A549 (cell line): ENCODE measurements around the gene ITGA2. TPM values are rescaled to one million over a fixed set of nuclear protein-coding genes. Genes with fewer than 3 reads are reported as not detected.

ENCODE experiments used
- ATAC-seq, 2 experiments: fragments of 200-7000 bp in 1 of 2; fragments of >200 bp in 1 of 2; cut with Nextera tagmentation in 1 of 2; cut with Tn5 transposase in 1 of 2; 3 replicates each; pipeline versions ENCODE4 v1.8.0 to v1.9.1; 2018 to 2020; ENCODE audit warnings: mild to moderate bottlenecking in 1 of 2, moderate library complexity in 1 of 2
- CTCF ChIA-PET: fragments of 300-600 bp; sonication (Branson Sonifier 250); formaldehyde crosslinking; extraction: SDS; loops from one replicate; lab custom pipeline; 2021; ENCODE audit warnings: antibody characterized with exemption, inconsistent platforms; lab: Yijun Ruan, JAX
- POLR2A ChIA-PET: fragments of 350-600 bp; formaldehyde crosslinking; extraction: SDS; loops from one replicate; lab custom pipeline; 2021; ENCODE audit warnings: antibody characterized with exemption, inconsistent platforms; lab: Yijun Ruan, JAX
- DNase-seq, 2 experiments: peaks; one replicate each; pipeline versions ENCODE4 v3.0.0 to v3.0.0-alpha.2; 2011 to 2016; ENCODE audit warnings: low read depth in 1 of 2, low spot score in 1 of 2
- FAIRE-seq: peaks from 2 replicates; lab custom pipeline; 2011; peaks lifted over from hg19 to GRCh38; lab: Jason Lieb, UNC
- H3K27ac ChIP-seq, 2 experiments: fragments of >200 bp; sonication (Bioruptor Twin); formaldehyde crosslinking; 3 replicates each; pipeline ENCODE4 v1.5.1; 2016 to 2017
- H3K4me1 ChIP-seq: fragments of >200 bp; sonication (Bioruptor Twin); formaldehyde crosslinking; 3 replicates; pipeline ENCODE4 v1.6.1; 2016
- H3K4me2 ChIP-seq: fragments of >200 bp; sonication (Bioruptor Twin); formaldehyde crosslinking; 3 replicates; pipeline ENCODE4 v1.6.1; 2016
- H3K4me3 ChIP-seq: fragments of >200 bp; sonication (Bioruptor Twin); formaldehyde crosslinking; 3 replicates; pipeline ENCODE4 v1.5.1; 2016
- H3K9me3 ChIP-seq: fragments of >200 bp; sonication (Bioruptor Twin); formaldehyde crosslinking; 3 replicates; pipeline ENCODE4 v1.6.1; 2016
- EHMT2 ChIP-seq: fragments of 200-600 bp; sonication (generic); IDR thresholded peaks from 2 replicates; pipeline ENCODE4 v1.6.1; 2016; ENCODE audit warnings: antibody characterized with exemption, low read depth, mild to moderate bottlenecking, moderate library complexity
- ESRRA ChIP-seq: fragments of 150-350 bp; IDR thresholded peaks from 2 replicates; pipeline ENCODE4 v1.6.1; 2014; ENCODE audit warnings: mild to moderate bottlenecking, low read length, borderline replicate concordance
- FOXS1 ChIP-seq: fragments of 250-450 bp; sonication (Bioruptor Pico); IDR thresholded peaks from 2 replicates; pipeline ENCODE4 v1.5.0; 2020; ENCODE audit warnings: mild to moderate bottlenecking, moderate library complexity
- GATA3 ChIP-seq: IDR thresholded peaks from 2 replicates; pipeline ENCODE4 v1.6.1; 2012; ENCODE audit warnings: borderline replicate concordance
- HOXA7 ChIP-seq: fragments of 250-450 bp; sonication (Bioruptor Pico); IDR thresholded peaks from 2 replicates; pipeline ENCODE4 v1.5.0; 2020; ENCODE audit warnings: mild to moderate bottlenecking, moderate library complexity
- HOXB5 ChIP-seq: fragments of 250-450 bp; sonication (Bioruptor Pico); IDR thresholded peaks from 2 replicates; pipeline ENCODE4 v1.5.0; 2020; ENCODE audit warnings: mild to moderate bottlenecking, moderate library complexity
- KDM1A ChIP-seq: fragments of 200-600 bp; sonication (generic); IDR thresholded peaks from 2 replicates; pipeline ENCODE4 v1.6.1; 2016; ENCODE audit warnings: low read depth, mild to moderate bottlenecking
- KDM5A ChIP-seq: fragments of 200-600 bp; sonication (generic); IDR thresholded peaks from 2 replicates; pipeline ENCODE4 v1.6.1; 2016; ENCODE audit warnings: antibody characterized with exemption, mild to moderate bottlenecking
- MAZ ChIP-seq: fragments of 150-350 bp; IDR thresholded peaks from 2 replicates; pipeline ENCODE4 v1.6.1; 2014; ENCODE audit warnings: antibody characterized with exemption, low read depth, low read length, borderline replicate concordance
- PHF8 ChIP-seq: fragments of 200-600 bp; sonication (generic); IDR thresholded peaks from 2 replicates; pipeline ENCODE4 v1.6.1; 2016; ENCODE audit warnings: low read depth, mild to moderate bottlenecking, antibody characterized with exemption, moderate library complexity, borderline replicate concordance
- RARB ChIP-seq: fragments of 250-450 bp; sonication (Bioruptor Pico); IDR thresholded peaks from 2 replicates; pipeline ENCODE4 v1.8.0; 2021; ENCODE audit warnings: mild to moderate bottlenecking, moderate library complexity
- RCOR1 ChIP-seq: fragments of 150-350 bp; IDR thresholded peaks from 2 replicates; pipeline ENCODE4 v1.6.1; 2014; ENCODE audit warnings: antibody characterized with exemption, low read length, low read depth
- WGBS: methylation state at CpG from one replicate; pipeline ENCODE4 v1.1.6; 2017; ENCODE audit errors: missing lambda C conversion rate; 5-methylcytosine and 5-hydroxymethylcytosine counted together
- polyA plus RNA-seq, 4 experiments: library from polyadenylated mRNA; depleted of rRNA in 3 of 4; stranded (reverse); fragments of >200 nt; fragmentation: RNase III in 1 of 4; extraction: RNeasy Plus Mini Kit Qiagen cat#74134 plus additional on column Dnase treatment in 1 of 4; gene quantifications; 2 replicates in 3 of 4; 3 replicates in 1 of 4; pipeline ENCODE4 v1.2.3, GENCODE V29; 2011 to 2017
- TF ChIP-seq, protein P1 (sequence below): IDR thresholded peaks from 2 replicates; pipeline ENCODE4 v1.6.1; 2012; ENCODE audit warnings: low read depth, borderline replicate concordance
- TF ChIP-seq, protein P2 (sequence below): fragments of 450-650 bp; IDR thresholded peaks from 2 replicates; pipeline ENCODE4 v1.6.1; 2014; ENCODE audit warnings: antibody characterized with exemption
- TF ChIP-seq, protein P3 (sequence below): IDR thresholded peaks from 2 replicates; pipeline ENCODE4 v1.6.1; 2012
- TF ChIP-seq, protein P4 (sequence below): fragments of 150-350 bp; IDR thresholded peaks from 2 replicates; pipeline ENCODE4 v1.6.1; 2014; ENCODE audit warnings: low read depth, mild to moderate bottlenecking, low read length
- TF ChIP-seq, protein P5 (sequence below): fragments of 250-450 bp; sonication (Bioruptor Pico); IDR thresholded peaks from 2 replicates; pipeline ENCODE4 v1.5.0; 2020; ENCODE audit warnings: low read depth, mild to moderate bottlenecking, moderate library complexity
- TF ChIP-seq, protein P6 (sequence below): IDR thresholded peaks from 2 replicates; pipeline ENCODE4 v1.6.1; 2012
- TF ChIP-seq, protein P7 (sequence below): fragments of >200 bp; sonication (Bioruptor Twin); formaldehyde crosslinking; IDR thresholded peaks from 2 replicates; pipeline ENCODE4 v1.6.1; 2016

Gene ITGA2
- polyA plus RNA-seq, 2 of the 4 experiments (the other 2 are of a cell fraction), result 8.5 to 28.0 TPM

DNA sequence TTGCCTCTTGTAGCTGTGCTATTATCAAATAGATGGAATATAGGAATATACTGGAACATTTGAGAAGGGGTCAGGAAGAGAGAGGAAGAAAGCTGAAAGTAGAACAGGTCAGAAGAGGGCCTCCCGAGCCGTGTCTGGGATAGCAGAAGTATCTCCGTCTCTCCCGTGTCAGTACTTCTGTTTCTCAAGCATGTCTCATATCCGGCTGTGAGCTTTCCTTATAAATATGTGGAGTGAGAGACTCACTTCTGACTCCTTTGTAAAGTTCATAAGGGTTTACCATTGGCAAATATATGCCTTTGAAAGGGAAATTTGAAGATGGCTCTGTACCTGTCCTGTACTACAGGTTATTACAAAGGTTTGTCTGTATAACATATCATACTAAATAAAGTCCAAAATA is 70.1 kb downstream of the ITGA2 start:
- Histone ChIP-seq H3K4me3 (no peak overlapping the region), H3K27ac (no peak overlapping the region), H3K4me1 (no peaks in the 10 kb centered on the region), H3K4me2 (no peak overlapping the region), H3K9me3 (no peaks in the 10 kb centered on the region)
- DNase-seq (no peak), FAIRE-seq (no peak), ATAC-seq (no peak)
- POLR2A ChIA-PET, result no interaction called here
- WGBS, result 91% methylated on average over 5 of the region's 5 CpGs
- CTCF ChIA-PET, result interaction anchor here (2.1 to 6.4 kb wide), 2 partner anchors 12 to 110 kb away, joined by 7 to 29 read pairs; no protein-coding TSS in a partner anchor
- no peak for TF ChIP-seq FOXS1 (CRISPR knock-in tag)
- TF ChIP-seq RARB (CRISPR knock-in tag), result no peak
- TF ChIP-seq, protein P1, sequence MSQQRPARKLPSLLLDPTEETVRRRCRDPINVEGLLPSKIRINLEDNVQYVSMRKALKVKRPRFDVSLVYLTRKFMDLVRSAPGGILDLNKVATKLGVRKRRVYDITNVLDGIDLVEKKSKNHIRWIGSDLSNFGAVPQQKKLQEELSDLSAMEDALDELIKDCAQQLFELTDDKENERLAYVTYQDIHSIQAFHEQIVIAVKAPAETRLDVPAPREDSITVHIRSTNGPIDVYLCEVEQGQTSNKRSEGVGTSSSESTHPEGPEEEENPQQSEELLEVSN, result no peak
- no peak for TF ChIP-seq EHMT2
- TF ChIP-seq KDM5A, result no peak
- TF ChIP-seq, protein P2, sequence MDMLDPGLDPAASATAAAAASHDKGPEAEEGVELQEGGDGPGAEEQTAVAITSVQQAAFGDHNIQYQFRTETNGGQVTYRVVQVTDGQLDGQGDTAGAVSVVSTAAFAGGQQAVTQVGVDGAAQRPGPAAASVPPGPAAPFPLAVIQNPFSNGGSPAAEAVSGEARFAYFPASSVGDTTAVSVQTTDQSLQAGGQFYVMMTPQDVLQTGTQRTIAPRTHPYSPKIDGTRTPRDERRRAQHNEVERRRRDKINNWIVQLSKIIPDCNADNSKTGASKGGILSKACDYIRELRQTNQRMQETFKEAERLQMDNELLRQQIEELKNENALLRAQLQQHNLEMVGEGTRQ, result no peak
- TF ChIP-seq, protein P3, sequence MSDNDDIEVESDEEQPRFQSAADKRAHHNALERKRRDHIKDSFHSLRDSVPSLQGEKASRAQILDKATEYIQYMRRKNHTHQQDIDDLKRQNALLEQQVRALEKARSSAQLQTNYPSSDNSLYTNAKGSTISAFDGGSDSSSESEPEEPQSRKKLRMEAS, result no peak
- TF ChIP-seq, protein P4, sequence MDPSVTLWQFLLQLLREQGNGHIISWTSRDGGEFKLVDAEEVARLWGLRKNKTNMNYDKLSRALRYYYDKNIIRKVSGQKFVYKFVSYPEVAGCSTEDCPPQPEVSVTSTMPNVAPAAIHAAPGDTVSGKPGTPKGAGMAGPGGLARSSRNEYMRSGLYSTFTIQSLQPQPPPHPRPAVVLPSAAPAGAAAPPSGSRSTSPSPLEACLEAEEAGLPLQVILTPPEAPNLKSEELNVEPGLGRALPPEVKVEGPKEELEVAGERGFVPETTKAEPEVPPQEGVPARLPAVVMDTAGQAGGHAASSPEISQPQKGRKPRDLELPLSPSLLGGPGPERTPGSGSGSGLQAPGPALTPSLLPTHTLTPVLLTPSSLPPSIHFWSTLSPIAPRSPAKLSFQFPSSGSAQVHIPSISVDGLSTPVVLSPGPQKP, result no peak

DNA sequence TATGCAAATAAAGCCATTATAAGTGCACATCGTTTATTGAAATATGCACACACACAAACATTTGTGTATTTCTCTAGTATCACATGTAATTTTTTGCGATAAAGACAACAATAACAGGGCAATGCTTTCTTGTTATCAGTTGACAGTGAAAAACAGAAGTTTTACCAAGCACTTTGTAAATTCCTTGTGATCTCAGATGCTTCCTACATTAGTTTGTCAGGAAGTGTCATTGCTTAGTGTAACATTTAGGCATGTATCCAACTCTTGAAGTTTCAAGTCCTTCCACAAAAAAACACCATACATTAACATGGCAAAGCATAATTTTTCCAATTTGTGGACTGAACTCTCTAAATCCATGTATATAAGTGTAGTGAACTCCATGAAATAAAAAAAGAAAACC is 74.0 kb downstream of the ITGA2 start:
- Histone ChIP-seq H3K4me1 (no peaks in the 10 kb centered on the region), H3K4me2 (no peak overlapping the region), H3K9me3 (no peaks in the 10 kb centered on the region), H3K4me3 (no peak overlapping the region), H3K27ac (no peak overlapping the region)
- ChIA-PET POLR2A (no interaction called here), CTCF (no interaction called here)
- no peak for ATAC-seq
- TF ChIP-seq, protein P5, sequence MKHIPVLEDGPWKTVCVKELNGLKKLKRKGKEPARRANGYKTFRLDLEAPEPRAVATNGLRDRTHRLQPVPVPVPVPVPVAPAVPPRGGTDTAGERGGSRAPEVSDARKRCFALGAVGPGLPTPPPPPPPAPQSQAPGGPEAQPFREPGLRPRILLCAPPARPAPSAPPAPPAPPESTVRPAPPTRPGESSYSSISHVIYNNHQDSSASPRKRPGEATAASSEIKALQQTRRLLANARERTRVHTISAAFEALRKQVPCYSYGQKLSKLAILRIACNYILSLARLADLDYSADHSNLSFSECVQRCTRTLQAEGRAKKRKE (CRISPR knock-in tag), result no peak
- TF ChIP-seq PHF8 (no peak), HOXB5 (no peak), HOXA7 (CRISPR knock-in tag) (no peak), FOXS1 (CRISPR knock-in tag) (no peak), MAZ (no peak), GATA3 (no peak), ESRRA (no peak), KDM5A (no peak), RCOR1 (no peak), KDM1A (no peak)
- TF ChIP-seq, protein P6, sequence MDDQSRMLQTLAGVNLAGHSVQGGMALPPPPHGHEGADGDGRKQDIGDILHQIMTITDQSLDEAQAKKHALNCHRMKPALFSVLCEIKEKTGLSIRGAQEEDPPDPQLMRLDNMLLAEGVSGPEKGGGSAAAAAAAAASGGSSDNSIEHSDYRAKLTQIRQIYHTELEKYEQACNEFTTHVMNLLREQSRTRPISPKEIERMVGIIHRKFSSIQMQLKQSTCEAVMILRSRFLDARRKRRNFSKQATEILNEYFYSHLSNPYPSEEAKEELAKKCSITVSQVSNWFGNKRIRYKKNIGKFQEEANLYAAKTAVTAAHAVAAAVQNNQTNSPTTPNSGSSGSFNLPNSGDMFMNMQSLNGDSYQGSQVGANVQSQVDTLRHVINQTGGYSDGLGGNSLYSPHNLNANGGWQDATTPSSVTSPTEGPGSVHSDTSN, result no peak
- TF ChIP-seq, protein P7, sequence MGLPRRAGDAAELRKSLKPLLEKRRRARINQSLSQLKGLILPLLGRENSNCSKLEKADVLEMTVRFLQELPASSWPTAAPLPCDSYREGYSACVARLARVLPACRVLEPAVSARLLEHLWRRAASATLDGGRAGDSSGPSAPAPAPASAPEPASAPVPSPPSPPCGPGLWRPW, result no peak
- TF ChIP-seq, protein P2, result no peak
- WGBS, result 95% methylated on average over 2 of the region's 2 CpGs
- FAIRE-seq, result no peak
- DNase-seq, result no peak
